Left kidney (tissue), 2 donors: ENCODE measurements around the gene APOA4. TPM values are rescaled to one million over a fixed set of nuclear protein-coding genes. Genes with fewer than 3 reads are reported as not detected.

ENCODE experiments used
- DNase-seq: peaks from one replicate; pipeline ENCODE4 v3.0.0-alpha.2; 2013
- polyA plus RNA-seq: library from polyadenylated mRNA; unstranded; fragments of 120-200 nt; gene quantifications from one replicate; pipeline ENCODE4 v1.2.1, GENCODE V29; 2013; ENCODE audit not compliant: insufficient read length

APOA4 gene
- polyA plus RNA-seq, 1 donor = not detected

DNA sequence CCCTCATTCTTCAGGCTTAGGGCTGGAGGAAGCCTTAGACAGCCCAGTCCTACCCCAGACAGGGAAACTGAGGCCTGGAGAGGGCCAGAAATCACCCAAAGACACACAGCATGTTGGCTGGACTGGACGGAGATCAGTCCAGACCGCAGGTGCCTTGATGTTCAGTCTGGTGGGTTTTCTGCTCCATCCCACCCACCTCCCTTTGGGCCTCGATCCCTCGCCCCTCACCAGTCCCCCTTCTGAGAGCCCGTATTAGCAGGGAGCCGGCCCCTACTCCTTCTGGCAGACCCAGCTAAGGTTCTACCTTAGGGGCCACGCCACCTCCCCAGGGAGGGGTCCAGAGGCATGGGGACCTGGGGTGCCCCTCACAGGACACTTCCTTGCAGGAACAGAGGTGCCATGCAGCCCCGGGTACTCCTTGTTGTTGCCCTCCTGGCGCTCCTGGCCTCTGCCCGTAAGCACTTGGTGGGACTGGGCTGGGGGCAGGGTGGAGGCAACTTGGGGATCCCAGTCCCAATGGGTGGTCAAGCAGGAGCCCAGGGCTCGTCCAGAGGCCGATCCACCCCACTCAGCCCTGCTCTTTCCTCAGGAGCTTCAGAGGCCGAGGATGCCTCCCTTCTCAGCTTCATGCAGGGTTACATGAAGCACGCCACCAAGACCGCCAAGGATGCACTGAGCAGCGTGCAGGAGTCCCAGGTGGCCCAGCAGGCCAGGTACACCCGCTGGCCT, 7.2 kb upstream of the APOA4 start:
- no peak for DNase-seq

- no peak for DNase-seq
These were observed 6.5 kb upstream of the APOA4 start, which contains the start of gene APOC3 for GRCh38 chr11:116829525-116830183. Gene APOC3, plus strand, starts transcription at chr11:116829907. Its CDS starts 676 bp downstream, at chr11:116830583.

DNA sequence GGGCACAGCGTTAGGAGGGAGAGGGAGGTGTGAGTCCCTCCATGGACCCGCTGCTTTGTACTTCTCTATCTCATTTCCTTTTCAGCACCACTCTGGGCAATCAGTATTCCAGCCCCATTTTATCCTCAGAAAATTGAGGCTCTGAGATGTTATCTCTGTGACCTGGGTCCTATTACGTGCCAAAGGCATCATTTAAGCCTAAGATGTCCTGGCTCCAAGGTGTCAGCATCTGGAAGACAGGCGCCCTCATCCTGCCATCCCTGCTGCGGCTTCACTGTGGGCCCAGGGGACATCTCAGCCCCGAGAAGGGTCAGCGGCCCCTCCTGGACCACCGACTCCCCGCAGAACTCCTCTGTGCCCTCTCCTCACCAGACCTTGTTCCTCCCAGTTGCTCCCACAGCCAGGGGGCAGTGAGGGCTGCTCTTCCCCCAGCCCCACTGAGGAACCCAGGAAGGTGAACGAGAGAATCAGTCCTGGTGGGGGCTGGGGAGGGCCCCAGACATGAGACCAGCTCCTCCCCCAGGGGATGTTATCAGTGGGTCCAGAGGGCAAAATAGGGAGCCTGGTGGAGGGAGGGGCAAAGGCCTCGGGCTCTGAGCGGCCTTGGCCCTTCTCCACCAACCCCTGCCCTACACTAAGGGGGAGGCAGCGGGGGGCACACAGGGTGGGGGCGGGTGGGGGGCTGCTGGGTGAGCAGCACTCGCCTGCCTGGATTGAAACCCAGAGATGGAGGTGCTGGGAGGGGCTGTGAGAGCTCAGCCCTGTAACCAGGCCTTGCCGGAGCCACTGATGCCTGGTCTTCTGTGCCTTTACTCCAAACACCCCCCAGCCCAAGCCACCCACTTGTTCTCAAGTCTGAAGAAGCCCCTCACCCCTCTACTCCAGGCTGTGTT, 5.8 kb upstream of the APOA4 start:
- DNase-seq = no peak

DNA sequence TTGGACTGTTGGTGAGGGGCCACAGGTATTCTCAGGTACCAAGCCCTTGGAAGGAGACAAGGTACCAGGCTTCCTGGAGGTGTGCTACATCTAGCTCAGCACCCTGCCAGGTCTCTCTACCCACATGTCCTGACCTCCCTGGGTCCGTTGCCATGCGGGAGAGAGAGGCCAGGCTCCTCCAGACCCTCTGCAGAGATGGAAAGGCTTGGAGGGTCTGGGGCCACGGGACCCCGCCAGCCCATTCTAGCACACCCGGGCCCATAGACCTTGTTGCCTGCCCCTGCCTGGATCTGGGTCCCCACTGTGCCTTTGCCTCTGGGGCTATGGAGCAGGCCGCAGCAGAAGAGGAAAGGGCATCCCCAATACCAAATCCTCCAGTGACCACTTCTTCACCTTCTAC, 4.4 kb upstream of the APOA4 start:
- DNase-seq = no peak

- DNase-seq = no peak
These were observed 3.8 kb upstream of the APOA4 start for GRCh38 chr11:116826751-116827431.

DNA sequence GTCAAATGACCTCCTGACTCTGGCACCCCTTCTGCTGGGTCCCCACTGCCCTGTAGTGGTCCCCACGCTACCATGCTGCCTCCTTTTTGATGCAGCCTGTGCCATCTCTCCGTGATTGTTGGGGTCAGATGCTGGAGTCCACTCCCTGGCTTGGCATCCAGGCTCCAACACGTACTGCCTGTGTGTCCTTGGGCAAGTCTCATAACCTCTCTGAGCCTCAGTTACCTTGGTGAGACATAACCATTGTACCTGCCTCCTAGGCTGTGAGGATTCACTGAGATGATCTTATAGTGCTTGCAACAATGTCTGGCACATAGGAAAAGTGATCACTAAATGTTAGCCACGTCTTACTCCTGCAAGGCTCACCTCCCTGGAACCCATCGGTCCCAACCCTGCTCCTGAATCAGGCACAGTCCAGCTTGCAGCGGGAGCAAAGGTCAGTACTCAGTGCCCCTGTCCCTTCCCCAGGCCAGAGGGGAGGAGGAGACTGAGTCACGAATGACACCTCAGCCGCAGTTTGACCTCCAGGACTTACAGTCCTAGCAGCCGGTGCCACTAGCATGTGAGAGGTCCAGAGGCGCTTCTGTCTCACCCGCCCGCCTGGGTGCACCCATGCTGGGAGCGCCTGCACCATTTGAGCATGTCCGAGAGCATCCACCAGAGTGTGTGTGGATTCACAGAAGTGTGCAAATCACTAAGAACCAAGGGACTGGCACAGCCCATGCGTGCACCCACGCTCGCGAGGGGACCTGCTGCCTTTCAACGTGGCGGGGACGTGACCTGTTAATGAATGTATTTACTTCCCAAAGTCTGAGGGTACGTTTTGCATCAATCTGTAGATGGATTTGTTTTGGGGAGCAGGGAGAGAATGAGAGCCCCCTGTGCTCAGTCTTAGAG, 3.0 kb upstream of the APOA4 start:
- no peak for DNase-seq

GRCh38 chr11:116825434-116825833, 2.3 kb upstream of the APOA4 start:
- no peak for DNase-seq

DNA sequence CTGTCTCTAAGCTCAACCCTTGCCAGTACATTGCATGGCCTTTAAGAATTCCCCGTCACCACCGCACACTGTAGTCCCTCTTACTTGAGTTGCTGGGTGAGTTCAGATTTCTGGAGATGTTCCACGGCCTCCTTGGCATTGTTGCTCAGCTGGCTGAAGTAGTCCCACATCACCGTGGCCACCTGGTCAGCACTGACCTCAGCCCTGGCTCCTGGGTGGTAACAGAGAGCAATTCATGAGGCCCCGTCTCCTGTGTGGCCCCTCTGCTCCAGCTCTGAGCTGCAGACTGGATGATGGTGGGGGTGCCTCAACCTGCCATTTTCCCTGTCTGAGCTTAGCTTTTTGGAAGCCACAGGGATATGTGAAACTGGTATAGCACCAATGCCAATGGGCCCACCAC, 529 bp downstream of the APOA4 start:
- no peak for DNase-seq

DNA sequence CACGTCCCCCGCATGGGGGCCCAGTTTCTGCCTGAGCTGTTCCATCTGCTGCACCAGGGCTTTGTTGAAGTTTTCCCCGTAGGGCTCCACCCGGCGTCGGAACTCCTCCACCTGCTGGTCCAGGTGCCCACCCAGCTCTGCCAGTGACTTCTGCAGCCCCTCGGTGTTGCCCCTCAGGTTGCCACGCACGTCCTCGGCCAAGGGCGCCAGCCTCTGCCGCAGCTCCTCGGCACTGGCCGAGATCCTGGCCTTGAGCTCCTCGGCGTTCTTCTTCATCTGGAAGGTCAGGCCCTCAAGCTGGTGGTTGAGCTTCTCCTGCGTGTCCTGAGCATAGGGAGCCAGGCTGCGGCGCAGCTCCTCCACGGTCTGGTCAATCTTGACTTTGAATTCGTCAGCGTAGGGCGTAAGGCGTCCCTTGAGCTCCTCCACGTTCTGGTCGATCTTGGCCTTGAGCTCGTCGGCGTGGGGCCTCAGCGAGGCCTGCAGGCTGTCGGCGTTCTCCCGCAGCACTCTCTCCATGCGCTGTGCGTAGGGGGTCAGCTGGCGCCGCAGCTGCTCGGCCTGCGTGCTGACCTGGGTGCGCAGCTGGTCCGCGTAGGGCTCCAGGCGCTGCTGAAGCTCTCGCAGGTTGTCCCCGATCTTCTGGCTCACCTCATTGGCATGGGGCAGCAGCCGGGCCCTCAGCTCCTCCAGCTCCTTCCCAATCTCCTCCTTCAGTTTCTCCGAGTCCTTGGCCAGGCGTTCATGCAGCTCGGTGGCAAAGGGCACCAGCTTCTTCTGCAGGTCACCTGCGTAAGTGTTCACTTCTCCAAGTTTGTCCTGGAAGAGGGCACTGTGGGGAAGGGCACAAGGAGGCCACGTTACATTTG, 1.8 kb downstream of the APOA4 start:
- DNase-seq = no peak

DNA sequence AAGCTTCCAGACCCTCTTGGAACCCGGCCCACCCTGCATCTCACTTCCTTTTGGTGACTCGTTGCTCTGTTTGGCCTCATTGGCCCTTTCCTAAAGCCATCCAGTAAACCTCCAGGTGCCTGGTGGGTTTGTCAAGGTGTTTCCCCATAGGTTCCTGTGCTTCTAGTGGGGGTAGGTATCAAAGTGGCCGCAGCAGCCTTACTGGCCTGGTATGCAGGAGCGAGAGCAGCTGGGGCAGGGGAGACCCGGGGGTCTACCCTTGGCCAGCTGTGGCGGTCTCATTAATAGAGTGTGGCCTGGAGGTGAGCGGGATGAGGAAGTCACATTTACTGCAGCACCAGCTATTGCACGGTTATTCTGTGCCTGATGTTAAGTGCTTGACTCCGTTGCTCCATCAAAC, 4.1 kb downstream of the APOA4 start:
- DNase-seq = no peak

DNA sequence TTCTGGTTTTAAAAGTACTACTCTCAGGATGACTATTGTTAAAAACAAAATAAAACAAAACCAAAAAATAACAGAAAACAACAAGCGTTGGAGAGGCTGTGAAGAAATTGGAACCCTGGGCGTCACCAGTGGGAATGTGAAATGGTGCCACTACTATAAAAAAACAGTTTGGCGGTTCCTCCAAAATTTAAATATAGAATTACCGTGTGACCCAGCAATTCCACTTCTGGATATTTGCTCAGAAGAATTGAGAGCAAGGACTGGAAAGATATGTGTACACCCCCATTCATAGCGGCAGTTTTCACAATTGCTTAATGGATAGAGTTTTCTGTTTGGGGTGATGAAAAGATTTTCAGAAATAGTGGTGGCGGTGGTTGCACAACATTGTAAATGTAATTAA, 8.6 kb downstream of the APOA4 start:
- no peak for DNase-seq

DNA sequence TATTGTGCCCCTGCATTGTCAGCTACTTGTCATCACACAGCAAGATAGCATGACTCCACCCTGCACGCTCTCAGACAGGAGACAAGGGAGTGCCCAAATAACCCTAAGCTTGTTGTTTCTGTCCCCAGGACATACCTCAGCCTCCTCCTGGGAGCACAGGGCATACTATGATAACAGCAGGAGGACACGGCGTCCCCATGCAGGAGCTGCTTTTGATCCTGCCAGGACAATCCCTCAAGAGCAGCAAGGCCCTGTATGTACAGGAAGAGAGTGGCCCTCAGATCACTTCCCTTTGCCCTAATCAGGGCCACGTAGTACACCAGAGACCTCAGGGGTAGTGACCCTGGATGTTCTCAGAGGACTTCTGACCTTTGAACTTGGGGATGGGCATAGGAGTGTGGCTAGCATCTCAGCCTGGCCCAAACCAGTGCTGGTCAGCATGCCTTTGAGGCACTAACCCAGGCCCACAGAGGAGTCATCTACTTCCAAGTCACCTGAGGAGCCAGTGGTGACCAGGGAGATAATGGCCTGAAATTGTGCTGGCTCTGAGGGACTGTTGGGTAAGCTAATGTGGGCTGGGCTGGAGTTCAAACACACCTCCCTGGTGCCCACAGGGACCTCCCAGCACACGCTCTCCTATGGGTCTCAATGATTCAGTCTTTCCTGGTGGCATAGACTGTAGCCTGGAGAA, 9.2 kb downstream of the APOA4 start:
- DNase-seq = no peak

DNA sequence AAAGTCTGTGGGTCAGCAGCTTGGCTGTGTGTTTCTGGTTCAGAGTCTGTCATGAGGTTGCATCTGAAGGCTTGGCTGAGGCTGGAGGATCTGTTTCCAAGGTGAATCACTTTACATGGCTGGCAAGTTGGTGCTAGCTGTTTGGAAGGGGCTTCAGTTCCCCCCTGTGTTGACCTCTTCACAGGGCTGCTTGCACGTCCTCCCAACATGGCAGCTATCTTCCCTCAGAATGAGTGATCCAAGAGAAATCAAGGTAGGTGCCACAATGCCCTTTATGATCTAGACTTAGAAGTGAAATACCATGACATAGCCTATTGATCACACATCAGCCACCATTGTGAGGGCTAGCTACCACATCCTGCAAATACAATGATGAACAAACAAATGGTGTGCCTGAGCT, 9.9 kb downstream of the APOA4 start:
- no peak for DNase-seq

GRCh38 chr11:116812109-116812508, 11.0 kb downstream of the APOA4 start:
- DNase-seq = no peak

GRCh38 chr11:116811194-116811593, 11.9 kb downstream of the APOA4 start:
- DNase-seq = no peak

GRCh38 chr11:116808262-116809175, 14.6 kb downstream of the APOA4 start:
- DNase-seq = no peak

GRCh38 chr11:116807601-116808261, 15.4 kb downstream of the APOA4 start:
- DNase-seq = no peak

DNA sequence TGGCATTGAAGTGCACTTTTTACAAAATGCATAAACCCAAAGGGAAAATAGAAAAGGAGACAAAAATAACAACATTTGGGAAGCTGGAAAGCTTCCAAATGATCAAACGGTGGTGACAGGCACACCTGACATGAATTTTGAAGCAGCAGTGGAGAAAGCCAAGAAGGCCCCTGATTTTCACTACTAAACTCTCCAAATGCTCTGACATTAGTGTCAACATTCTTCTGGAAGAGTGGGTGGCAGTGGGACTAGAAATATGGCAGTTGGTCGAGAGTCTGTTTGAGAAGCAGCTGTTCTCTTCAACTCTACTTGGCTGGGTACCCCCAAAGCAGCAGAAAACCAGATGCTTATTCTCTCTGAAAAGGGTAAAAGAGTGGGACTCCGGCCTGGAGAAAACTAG, 19.1 kb downstream of the APOA4 start:
- no peak for DNase-seq
